Hepatocyte (in vitro differentiated cells): ENCODE measurements around the gene USP24. TPM values are rescaled to one million over a fixed set of nuclear protein-coding genes. Genes with fewer than 3 reads are reported as not detected.

Experiments used
- DNase-seq: peaks from one replicate; pipeline ENCODE4 v3.0.0-alpha.2; 2016; ENCODE audit warnings: low spot score
- H2AFZ ChIP-seq: fragments of 200-600 bp; sonication (generic); 2 replicates; pipeline ENCODE4 v1.6.0; 2016; ENCODE audit warnings: antibody characterized with exemption, mild to moderate bottlenecking
- H3K27ac ChIP-seq: fragments of 200-600 bp; sonication (generic); 2 replicates; pipeline ENCODE4 v1.5.1; 2016; ENCODE audit warnings: mild to moderate bottlenecking
- H3K27me3 ChIP-seq: fragments of 200-600 bp; sonication (generic); 2 replicates; pipeline ENCODE4 v1.6.1; 2016
- H3K36me3 ChIP-seq: fragments of 200-600 bp; sonication (generic); replicated peaks from 2 replicates; pipeline ENCODE4 v1.5.1; 2016; ENCODE audit warnings: low read depth; ENCODE audit not compliant: insufficient read depth
- H3K4me1 ChIP-seq: fragments of 200-600 bp; sonication (generic); 2 replicates; pipeline ENCODE4 v1.5.1; 2016; ENCODE audit warnings: mild to moderate bottlenecking, moderate library complexity; ENCODE audit not compliant: insufficient read depth
- H3K4me2 ChIP-seq: fragments of 200-600 bp; sonication (generic); 2 replicates; pipeline ENCODE4 v1.6.0; 2016
- H3K4me3 ChIP-seq: fragments of 200-600 bp; sonication (generic); 2 replicates; pipeline ENCODE4 v1.5.1; 2016; ENCODE audit warnings: mild to moderate bottlenecking
- H3K79me2 ChIP-seq: fragments of 200-600 bp; sonication (generic); 2 replicates; pipeline ENCODE4 v1.6.0; 2017; ENCODE audit warnings: mild to moderate bottlenecking
- H3K9me2 ChIP-seq: fragments of 200-600 bp; sonication (generic); replicated peaks from 2 replicates; pipeline ENCODE4 v1.6.0; 2017; ENCODE audit warnings: mild to moderate bottlenecking; ENCODE audit not compliant: insufficient read depth
- H3K9me3 ChIP-seq: fragments of 200-600 bp; sonication (generic); 2 replicates; pipeline ENCODE4 v1.5.1; 2016; ENCODE audit warnings: low read depth, mild to moderate bottlenecking
- H4K20me1 ChIP-seq: fragments of 200-600 bp; sonication (generic); 2 replicates; pipeline ENCODE4 v1.6.0; 2016; ENCODE audit warnings: mild to moderate bottlenecking; ENCODE audit not compliant: insufficient read depth, poor library complexity, severe bottlenecking
- CTCF ChIP-seq: fragments of 200-600 bp; sonication (generic); IDR thresholded peaks from 2 replicates; pipeline ENCODE4 v1.5.1; 2016; ENCODE audit warnings: antibody characterized with exemption, mild to moderate bottlenecking; ENCODE audit not compliant: poor library complexity
- EZH2 ChIP-seq: fragments of 200-600 bp; sonication (generic); IDR thresholded peaks from 2 replicates; pipeline ENCODE4 v1.6.1; 2016; ENCODE audit warnings: antibody characterized with exemption, mild to moderate bottlenecking, borderline replicate concordance
- EZH2phosphoT487 ChIP-seq: fragments of 200-600 bp; sonication (generic); IDR thresholded peaks from one replicate; pipeline ENCODE4 v1.6.1; 2018; ENCODE audit warnings: antibody characterized with exemption, mild to moderate bottlenecking, low read depth, moderate library complexity; ENCODE audit not compliant: unreplicated experiment, severe bottlenecking
- WGBS: methylation state at CpG from one replicate; pipeline ENCODE4 v1.1.6; 2016; ENCODE audit warnings: low lambda C conversion rate; ENCODE audit errors: missing lambda C conversion rate; 5-methylcytosine and 5-hydroxymethylcytosine counted together
- polyA plus RNA-seq: library from polyadenylated mRNA; unstranded; fragments of >200 nt; fragmentation: Nextera tagmentation; extraction: Ambion mirVana; gene quantifications from 2 replicates; pipeline ENCODE4 v1.2.1, GENCODE V29; 2016
- total RNA-seq: library from RNA; depleted of rRNA; stranded (reverse); fragments of >200 nt; gene quantifications from 2 replicates; pipeline ENCODE4 v1.2.3, GENCODE V29; 2014

USP24 gene
- total and polyA plus RNA-seq, 2 experiments from 2014 or later = 9.3 to 41.9 TPM

- H3K27me3 ChIP-seq = no peaks in the 10 kb centered on the region
- H2AFZ ChIP-seq = no peak overlapping the region
- H4K20me1 ChIP-seq = no peaks in the 10 kb centered on the region
- no peak for TF ChIP-seq EZH2phosphoT487
- no peak for TF ChIP-seq EZH2
- no peak for TF ChIP-seq CTCF
- no peak for DNase-seq
- H3K4me2 ChIP-seq = no peak overlapping the region
- H3K9me3 ChIP-seq = no peaks in the 10 kb centered on the region
- H3K36me3 ChIP-seq = no peaks in the 10 kb centered on the region
- 97% methylated on average over 2 of the region's 2 CpGs for WGBS
- no peaks in the 10 kb centered on the region for H3K4me1 ChIP-seq
- H3K9me2 ChIP-seq = no peaks in the 10 kb centered on the region
- no peak overlapping the region for H3K27ac ChIP-seq
- no peak overlapping the region for H3K4me3 ChIP-seq
- H3K79me2 ChIP-seq = no peaks in the 10 kb centered on the region
Measured at GRCh38 chr1:55150880-55151588, 64.1 kb downstream of the USP24 start.

GRCh38 chr1:55148676-55149075, 66.5 kb downstream of the USP24 start:
- TF ChIP-seq EZH2 (no peak), EZH2phosphoT487 (no peak)
- peaks cover 4% of the 10 kb centered on the region for H3K36me3 ChIP-seq
- H3K27ac ChIP-seq = no peak overlapping the region

GRCh38 chr1:55147524-55147923, 67.6 kb downstream of the USP24 start:
- Histone ChIP-seq H2AFZ (no peak overlapping the region), H3K79me2 (no peaks in the 10 kb centered on the region), H3K4me1 (no peaks in the 10 kb centered on the region), H4K20me1 (no peaks in the 10 kb centered on the region), H3K4me3 (no peak overlapping the region), H3K9me2 (no peaks in the 10 kb centered on the region), H3K27me3 (no peaks in the 10 kb centered on the region), H3K4me2 (no peak overlapping the region), H3K9me3 (no peaks in the 10 kb centered on the region), H3K36me3 (peaks cover 4% of the 10 kb centered on the region), H3K27ac (no peak overlapping the region)
- no peak for DNase-seq
- 93% methylated on average over 8 of the region's 8 CpGs for WGBS
- TF ChIP-seq EZH2phosphoT487 = no peak
- TF ChIP-seq EZH2 = no peak

More at GRCh38 chr1:55148676-55149075, 66.5 kb downstream of the USP24 start:
- Histone ChIP-seq H4K20me1 (no peaks in the 10 kb centered on the region), H3K9me3 (no peaks in the 10 kb centered on the region), H3K9me2 (no peaks in the 10 kb centered on the region), H3K4me3 (no peak overlapping the region), H3K79me2 (no peaks in the 10 kb centered on the region), H2AFZ (no peak overlapping the region), H3K4me2 (no peak overlapping the region), H3K27me3 (no peaks in the 10 kb centered on the region), H3K4me1 (no peaks in the 10 kb centered on the region)
- no peak for DNase-seq

- no peaks in the 10 kb centered on the region for H3K9me2 ChIP-seq
- H3K4me3 ChIP-seq = no peak overlapping the region
- no peaks in the 10 kb centered on the region for H3K9me3 ChIP-seq
- H3K79me2 ChIP-seq = no peaks in the 10 kb centered on the region
- H2AFZ ChIP-seq = no peak overlapping the region
- H3K36me3 ChIP-seq = peaks cover 4% of the 10 kb centered on the region
- no peaks in the 10 kb centered on the region for H3K4me1 ChIP-seq
- no peak overlapping the region for H3K27ac ChIP-seq
- H3K4me2 ChIP-seq = no peak overlapping the region
- no peaks in the 10 kb centered on the region for H3K27me3 ChIP-seq
- no peaks in the 10 kb centered on the region for H4K20me1 ChIP-seq
- no peak for TF ChIP-seq EZH2phosphoT487
- no peak for TF ChIP-seq CTCF
- no peak for TF ChIP-seq EZH2
- no peak for DNase-seq
- WGBS = 83% methylated on average over 2 of the region's 2 CpGs
Measured at GRCh38 chr1:55146781-55147180, 68.4 kb downstream of the USP24 start.
